Measurements from ENCODE around the gene KMT5B. TPM values are rescaled to one million over a fixed set of nuclear protein-coding genes. Genes with fewer than 3 reads are reported as not detected.

The KMT5B gene
- total RNA-seq, 1 experiment from 2014 or later, result 45.7 TPM

- no peak for DNase-seq
- Histone ChIP-seq H3K27ac (no peak overlapping the region), H4K20me1 (ENCODE audit: insufficient read depth) (no peaks in the 10 kb centered on the region), H3K79me2 (ENCODE audit: low read depth) (no peaks in the 10 kb centered on the region), H3K4me2 (no peak overlapping the region), H3K36me3 (ENCODE audit: low read depth) (peaks cover 39% of the 10 kb centered on the region), H3K4me1 (replicated peaks; ENCODE audit: insufficient read depth) (no peaks in the 10 kb centered on the region), H2AFZ (no peak overlapping the region), H3F3A (ENCODE audit: insufficient read depth, low read depth) (peaks cover 9% of the 10 kb centered on the region; the same call in 1 of the 2 replicates), H3K9me2 (ENCODE audit: insufficient read depth) (no peaks in the 10 kb centered on the region), H3K4me3 (no peak overlapping the region), H3K27me3 (ENCODE audit: insufficient read depth, low read depth) (no peaks in the 10 kb centered on the region), H3K9me3 (ENCODE audit: insufficient read depth, low read depth) (no peaks in the 10 kb centered on the region)
- intact Hi-C loops (cut with micrococcal nuclease; ENCODE audit: unreplicated experiment), result no loop called here
- CTCF ChIA-PET, result no interaction called here
- no TSS peak for BruUV-seq (replicated peaks)
- TF ChIP-seq CTCF (conservative IDR thresholded peaks at IDR 0.05) (no peak), EZH2 (IDR thresholded peaks at IDR 0.05; ENCODE audit: low read depth) (no peak)
- POLR2A ChIA-PET (ENCODE audit: unreplicated experiment), result no interaction called here
Measured at GRCh38 chr11:68179847-68180246, 33.2 kb downstream of the KMT5B start.

GRCh38 chr11:68177877-68178276 lies 35.2 kb downstream of the KMT5B start:
- BruUV-seq (replicated peaks), result no TSS peak
- Histone ChIP-seq H4K20me1 (ENCODE audit: insufficient read depth) (no peaks in the 10 kb centered on the region), H3F3A (ENCODE audit: insufficient read depth, low read depth) (peaks cover 9% of the 10 kb centered on the region; the same call in 1 of the 2 replicates), H2AFZ (no peak overlapping the region), H3K27me3 (ENCODE audit: insufficient read depth, low read depth) (no peaks in the 10 kb centered on the region), H3K79me2 (ENCODE audit: low read depth) (no peaks in the 10 kb centered on the region), H3K4me3 (no peak overlapping the region), H3K4me1 (replicated peaks; ENCODE audit: insufficient read depth) (no peaks in the 10 kb centered on the region), H3K36me3 (ENCODE audit: low read depth) (peaks cover 39% of the 10 kb centered on the region), H3K9me2 (ENCODE audit: insufficient read depth) (no peaks in the 10 kb centered on the region), H3K4me2 (no peak overlapping the region), H3K9me3 (ENCODE audit: insufficient read depth, low read depth) (no peaks in the 10 kb centered on the region), H3K27ac (no peak overlapping the region)
- DNase-seq, result no peak
- intact Hi-C loops (cut with micrococcal nuclease; ENCODE audit: unreplicated experiment), result no loop called here
- POLR2A ChIA-PET (ENCODE audit: unreplicated experiment), result interaction anchor here (0.6 to 0.7 kb wide), 2 partner anchors 78 to 140 kb away, joined by 3 read pairs; no protein-coding TSS in a partner anchor
- TF ChIP-seq CTCF (conservative IDR thresholded peaks at IDR 0.05) (no peak), EZH2 (IDR thresholded peaks at IDR 0.05; ENCODE audit: low read depth) (no peak)
- CTCF ChIA-PET, result interaction anchor here (0.6 kb wide), 2 partner anchors 59 to 68 kb away, joined by 4 to 5 read pairs; no protein-coding TSS in a partner anchor

GRCh38 chr11:68173926-68174325 lies 39.2 kb downstream of the KMT5B start:
- no peak overlapping the region for H3K4me2 ChIP-seq
- CTCF ChIA-PET, result no interaction called here
- no peak for DNase-seq
- H3K4me3 ChIP-seq, result no peak overlapping the region
- H3K27ac ChIP-seq, result no peak overlapping the region
- no peaks in the 10 kb centered on the region for H3K79me2 ChIP-seq (ENCODE audit: low read depth)
- TF ChIP-seq CTCF (conservative IDR thresholded peaks at IDR 0.05), result no peak
- no peak for TF ChIP-seq EZH2 (IDR thresholded peaks at IDR 0.05; ENCODE audit: low read depth)
- no peak overlapping the region for H2AFZ ChIP-seq
- peaks cover 46% of the 10 kb centered on the region for H3K36me3 ChIP-seq (ENCODE audit: low read depth)
- intact Hi-C loops (cut with micrococcal nuclease; ENCODE audit: unreplicated experiment), result no loop called here
- POLR2A ChIA-PET (ENCODE audit: unreplicated experiment), result no interaction called here
- no peaks in the 10 kb centered on the region for H4K20me1 ChIP-seq (ENCODE audit: insufficient read depth)
- H3F3A ChIP-seq (ENCODE audit: insufficient read depth, low read depth), result peaks cover 3% of the 10 kb centered on the region; the same call in 1 of the 2 replicates
- H3K9me2 ChIP-seq (ENCODE audit: insufficient read depth), result no peaks in the 10 kb centered on the region
- no peaks in the 10 kb centered on the region for H3K9me3 ChIP-seq (ENCODE audit: insufficient read depth, low read depth)
- no peaks in the 10 kb centered on the region for H3K27me3 ChIP-seq (ENCODE audit: insufficient read depth, low read depth)
- no TSS peak for BruUV-seq (replicated peaks)
- H3K4me1 ChIP-seq (replicated peaks; ENCODE audit: insufficient read depth), result no peaks in the 10 kb centered on the region

All from PC-9 (cell line).